DND-41 (cell line): ENCODE measurements around the gene NCAPG.

Source experiments
- ATAC-seq: fragments of 200-7000 bp; cut with Tn5 transposase; 3 replicates; pipeline ENCODE4 v1.9.1; 2021; ENCODE audit warnings: low read depth; ENCODE audit not compliant: insufficient read depth
- DNase-seq: peaks from one replicate; pipeline ENCODE4 v3.0.0-alpha.2; 2020
- H2AFZ ChIP-seq: 2 replicates; pipeline ENCODE4 v1.6.0; 2012; ENCODE audit warnings: low read depth, low read length
- H3K27ac ChIP-seq: 2 replicates; pipeline ENCODE4 v1.5.1; 2012; ENCODE audit warnings: low read length, inconsistent platforms
- H3K27me3 ChIP-seq: fragments of 200-600 bp; sonication (generic); 2 replicates; pipeline ENCODE4 v1.6.0; 2012; ENCODE audit warnings: low read length, mild to moderate bottlenecking, inconsistent platforms; ENCODE audit not compliant: insufficient read depth, poor library complexity
- H3K36me3 ChIP-seq: 2 replicates; pipeline ENCODE4 v1.5.1; 2012; ENCODE audit warnings: low read length, inconsistent platforms; ENCODE audit not compliant: insufficient read depth
- H3K4me1 ChIP-seq: 2 replicates; pipeline ENCODE4 v1.5.1; 2012; ENCODE audit warnings: mild to moderate bottlenecking, low read length; ENCODE audit not compliant: insufficient read depth
- H3K4me2 ChIP-seq: 2 replicates; pipeline ENCODE4 v1.6.0; 2012; ENCODE audit warnings: mild to moderate bottlenecking, moderate library complexity, low read length, inconsistent platforms; ENCODE audit not compliant: insufficient read depth
- H3K4me3 ChIP-seq, 2 experiments: fragments of 200-600 bp in 1 of 2; shearing (Covaris generic) in 1 of 2; 2 replicates each; pipeline ENCODE4 v1.5.1; 2012 to 2016; ENCODE audit warnings: inconsistent platforms in 2 of 2, low read length in 2 of 2, mild to moderate bottlenecking in 2 of 2, low read depth in 1 of 2, moderate library complexity in 1 of 2
- H3K79me2 ChIP-seq: 2 replicates; pipeline ENCODE4 v1.6.0; 2012; ENCODE audit warnings: low read length, inconsistent platforms; ENCODE audit not compliant: insufficient read depth
- H3K9ac ChIP-seq: 2 replicates; pipeline ENCODE4 v1.6.0; 2012; ENCODE audit warnings: low read depth, mild to moderate bottlenecking, inconsistent platforms, low read length, moderate library complexity
- H3K9me3 ChIP-seq: 2 replicates; pipeline ENCODE4 v1.5.1; 2012; ENCODE audit warnings: low read length, moderate library complexity, mild to moderate bottlenecking, inconsistent platforms; ENCODE audit not compliant: insufficient read depth, severe bottlenecking
- H4K20me1 ChIP-seq: 2 replicates; pipeline ENCODE4 v1.6.0; 2012; ENCODE audit warnings: low read length; ENCODE audit not compliant: insufficient read depth
- CTCF ChIP-seq: IDR thresholded peaks from 2 replicates; pipeline ENCODE4 v1.5.1; 2012; ENCODE audit warnings: borderline replicate concordance, low read length, moderate library complexity, mild to moderate bottlenecking; ENCODE audit not compliant: poor library complexity, severe bottlenecking; ENCODE audit errors: extremely low read depth
- EZH2 ChIP-seq: IDR thresholded peaks from 3 replicates; pipeline ENCODE4 v1.6.1; 2012; ENCODE audit warnings: borderline replicate concordance, low read depth, mild to moderate bottlenecking, moderate library complexity, low read length, inconsistent platforms; ENCODE audit not compliant: severe bottlenecking

The NCAPG gene

GRCh38 chr4:17884063-17884462 lies 73.3 kb downstream of the NCAPG start:
- Histone ChIP-seq H4K20me1 (no peaks in the 10 kb centered on the region), H2AFZ (no peak overlapping the region), H3K4me2 (no peak overlapping the region), H3K27ac (no peak overlapping the region), H3K79me2 (no peaks in the 10 kb centered on the region), H3K27me3 (no peaks in the 10 kb centered on the region), H3K4me3 (no peak overlapping the region), H3K9me3 (no peaks in the 10 kb centered on the region), H3K36me3 (peaks cover 9% of the 10 kb centered on the region; the same call in 1 of the 2 replicates), H3K9ac (no peak overlapping the region), H3K4me1 (no peaks in the 10 kb centered on the region)
- no peak for ATAC-seq
- no peak for DNase-seq
- TF ChIP-seq CTCF = no peak

GRCh38 chr4:17884511-17884910 lies 73.7 kb downstream of the NCAPG start:
- no peak for ATAC-seq

GRCh38 chr4:17889692-17890091 lies 78.9 kb downstream of the NCAPG start:
- DNase-seq (no peak), ATAC-seq (no peak)
- Histone ChIP-seq H3K27me3 (no peaks in the 10 kb centered on the region), H3K9ac (no peak overlapping the region), H3K4me2 (no peak overlapping the region), H3K79me2 (no peaks in the 10 kb centered on the region), H2AFZ (no peak overlapping the region), H3K9me3 (no peaks in the 10 kb centered on the region), H3K4me3 (no peak overlapping the region), H3K4me1 (no peaks in the 10 kb centered on the region), H4K20me1 (no peaks in the 10 kb centered on the region), H3K27ac (no peak overlapping the region), H3K36me3 (peaks cover 1% of the 10 kb centered on the region; the same call in 1 of the 2 replicates)
- TF ChIP-seq EZH2 (no peak), CTCF (no peak)

More at GRCh38 chr4:17884511-17884910, 73.7 kb downstream of the NCAPG start:
- H4K20me1 ChIP-seq = no peaks in the 10 kb centered on the region
- H2AFZ ChIP-seq = no peak overlapping the region
- peaks cover 9% of the 10 kb centered on the region; the same call in 1 of the 2 replicates for H3K36me3 ChIP-seq
- no peak overlapping the region for H3K4me3 ChIP-seq
- H3K4me2 ChIP-seq = no peak overlapping the region
- H3K27me3 ChIP-seq = no peaks in the 10 kb centered on the region
- H3K9me3 ChIP-seq = no peaks in the 10 kb centered on the region
- H3K4me1 ChIP-seq = no peaks in the 10 kb centered on the region
- H3K27ac ChIP-seq = no peak overlapping the region
- TF ChIP-seq CTCF = no peak
- TF ChIP-seq EZH2 = no peak
- DNase-seq = no peak
- H3K9ac ChIP-seq = no peak overlapping the region
- no peaks in the 10 kb centered on the region for H3K79me2 ChIP-seq

GRCh38 chr4:17894421-17894820 lies 83.6 kb downstream of the NCAPG start:
- no peaks in the 10 kb centered on the region for H3K9me3 ChIP-seq
- ATAC-seq (no peak), DNase-seq (no peak)
- no peaks in the 10 kb centered on the region for H3K27me3 ChIP-seq
- H3K9ac ChIP-seq = no peak overlapping the region
- H3K79me2 ChIP-seq = no peaks in the 10 kb centered on the region
- H3K4me1 ChIP-seq = no peaks in the 10 kb centered on the region
- TF ChIP-seq CTCF (no peak), EZH2 (no peak)
- H3K4me2 ChIP-seq = no peak overlapping the region
- H2AFZ ChIP-seq = no peak overlapping the region
- H4K20me1 ChIP-seq = no peaks in the 10 kb centered on the region
- H3K27ac ChIP-seq = no peak overlapping the region
- no peak overlapping the region for H3K4me3 ChIP-seq
- H3K36me3 ChIP-seq = peaks cover 3% of the 10 kb centered on the region; the same call in 1 of the 2 replicates
